Activated T-cell treated with anti-CD3 and anti-CD28 coated beads, Interleukin-2, amount 50 U/mL, for 4 hours (primary cell): ENCODE data around the gene FIGNL1. TPM values are rescaled to one million over a fixed set of nuclear protein-coding genes. Genes with fewer than 3 reads are reported as not detected.

Source experiments
- ATAC-seq, 2 donors: fragments of 200-7000 bp; cut with Tn5 transposase; one replicate each; pipeline ENCODE4 v1.10.0; 2021
- DNase-seq: peaks from one replicate; pipeline ENCODE4 v3.0.0-alpha.2; 2020
- H3K27me3 Mint-ChIP-seq: one replicate; pipeline ENCODE4 v1.8.0; 2021; ENCODE audit warnings: low read depth, mixed read lengths
- H3K36me3 Mint-ChIP-seq: one replicate; pipeline ENCODE4 v1.8.0; 2022; ENCODE audit warnings: mixed read lengths; ENCODE audit not compliant: insufficient read depth
- H3K4me1 Mint-ChIP-seq: one replicate; pipeline ENCODE4 v1.8.0; 2021; ENCODE audit warnings: low read depth, mixed read lengths
- H3K4me3 Mint-ChIP-seq: one replicate; pipeline ENCODE4 v1.8.0; 2021; ENCODE audit warnings: mild to moderate bottlenecking, moderate library complexity, mixed read lengths
- H3K9me3 Mint-ChIP-seq: one replicate; pipeline ENCODE4 v1.8.0; 2021; ENCODE audit warnings: mixed read lengths
- total RNA-seq, 3 donors: library from RNA; stranded (reverse); gene quantifications; one replicate each; pipeline ENCODE4 v1.2.1, GENCODE V29; 2021

The FIGNL1 gene
- total RNA-seq, 3 donors from 2014 or later = 27.9 to 40.7 (median 35.1) TPM

GRCh38 chr7:50426280-50427045, 23.7 kb downstream of the FIGNL1 start:
- Mint-ChIP-seq H3K27me3 (no peaks in the 10 kb centered on the region), H3K36me3 (no peaks in the 10 kb centered on the region), H3K4me1 (no peaks in the 10 kb centered on the region), H3K9me3 (no peaks in the 10 kb centered on the region), H3K4me3 (no peak overlapping the region)
- no peak for DNase-seq
- ATAC-seq = no peak

GRCh38 chr7:50425318-50425717, 24.8 kb downstream of the FIGNL1 start:
- Mint-ChIP-seq H3K4me3 (no peak overlapping the region), H3K36me3 (no peaks in the 10 kb centered on the region), H3K27me3 (no peaks in the 10 kb centered on the region), H3K9me3 (no peaks in the 10 kb centered on the region), H3K4me1 (no peaks in the 10 kb centered on the region)
- DNase-seq (no peak), ATAC-seq (no peak)

GRCh38 chr7:50423860-50424259, 26.3 kb downstream of the FIGNL1 start:
- no peaks in the 10 kb centered on the region for H3K4me1 Mint-ChIP-seq
- H3K4me3 Mint-ChIP-seq = no peak overlapping the region
- H3K9me3 Mint-ChIP-seq = no peaks in the 10 kb centered on the region
- DNase-seq (no peak), ATAC-seq (no peak)
- H3K27me3 Mint-ChIP-seq = no peaks in the 10 kb centered on the region
- H3K36me3 Mint-ChIP-seq = no peaks in the 10 kb centered on the region

GRCh38 chr7:50422858-50423257, 27.3 kb downstream of the FIGNL1 start:
- H3K4me1 Mint-ChIP-seq = peaks cover 4% of the 10 kb centered on the region
- no peak overlapping the region for H3K4me3 Mint-ChIP-seq
- no peaks in the 10 kb centered on the region for H3K27me3 Mint-ChIP-seq
- no peaks in the 10 kb centered on the region for H3K36me3 Mint-ChIP-seq
- no peak for ATAC-seq
- DNase-seq = no peak
- no peaks in the 10 kb centered on the region for H3K9me3 Mint-ChIP-seq

GRCh38 chr7:50421043-50421442, 29.1 kb downstream of the FIGNL1 start:
- ATAC-seq = no peak
- DNase-seq = no peak

GRCh38 chr7:50418526-50419290, 31.4 kb downstream of the FIGNL1 start:
- DNase-seq (no peak), ATAC-seq (no peak)
- H3K4me3 Mint-ChIP-seq = no peak overlapping the region
- H3K27me3 Mint-ChIP-seq = no peaks in the 10 kb centered on the region
- no peaks in the 10 kb centered on the region for H3K9me3 Mint-ChIP-seq
- H3K4me1 Mint-ChIP-seq = peaks cover 28% of the 10 kb centered on the region
- no peaks in the 10 kb centered on the region for H3K36me3 Mint-ChIP-seq

More at GRCh38 chr7:50421043-50421442, 29.1 kb downstream of the FIGNL1 start:
- Mint-ChIP-seq H3K4me1 (peaks cover 18% of the 10 kb centered on the region), H3K36me3 (no peaks in the 10 kb centered on the region), H3K27me3 (no peaks in the 10 kb centered on the region), H3K9me3 (no peaks in the 10 kb centered on the region), H3K4me3 (no peak overlapping the region)

GRCh38 chr7:50418086-50418515, 32.0 kb downstream of the FIGNL1 start:
- DNase-seq (peak; percentile 66), ATAC-seq (peak; percentile 92 to 96)
- Mint-ChIP-seq H3K27me3 (no peaks in the 10 kb centered on the region), H3K36me3 (no peaks in the 10 kb centered on the region), H3K9me3 (no peaks in the 10 kb centered on the region), H3K4me3 (no peak overlapping the region), H3K4me1 (peaks cover 28% of the 10 kb centered on the region)

- H3K27me3 Mint-ChIP-seq = no peaks in the 10 kb centered on the region
- H3K36me3 Mint-ChIP-seq = peaks cover 1% of the 10 kb centered on the region
- H3K9me3 Mint-ChIP-seq = no peaks in the 10 kb centered on the region
- H3K4me1 Mint-ChIP-seq = peaks cover 31% of the 10 kb centered on the region
- peak overlapping the region; percentile 42 for H3K4me3 Mint-ChIP-seq
- DNase-seq = no peak
- ATAC-seq = no peak
Observed at GRCh38 chr7:50416527-50417182, 33.5 kb downstream of the FIGNL1 start.

- H3K36me3 Mint-ChIP-seq = peaks cover 3% of the 10 kb centered on the region
- peak overlapping the region; percentile 5 for H3K4me3 Mint-ChIP-seq
- H3K9me3 Mint-ChIP-seq = no peaks in the 10 kb centered on the region
- peak in 1 of 2 donors; percentile 16 for ATAC-seq
- H3K4me1 Mint-ChIP-seq = peaks cover 37% of the 10 kb centered on the region
- no peaks in the 10 kb centered on the region for H3K27me3 Mint-ChIP-seq
- DNase-seq = no peak
Observed at GRCh38 chr7:50415844-50416364, 34.2 kb downstream of the FIGNL1 start.

GRCh38 chr7:50413561-50413960, 36.6 kb downstream of the FIGNL1 start:
- Mint-ChIP-seq H3K4me1 (peaks cover 55% of the 10 kb centered on the region), H3K4me3 (no peak overlapping the region), H3K36me3 (peaks cover 3% of the 10 kb centered on the region), H3K9me3 (no peaks in the 10 kb centered on the region), H3K27me3 (no peaks in the 10 kb centered on the region)
- ATAC-seq = no peak
- no peak for DNase-seq

GRCh38 chr7:50412973-50413372, 37.2 kb downstream of the FIGNL1 start:
- H3K4me3 Mint-ChIP-seq = no peak overlapping the region
- H3K36me3 Mint-ChIP-seq = peaks cover 3% of the 10 kb centered on the region
- H3K27me3 Mint-ChIP-seq = no peaks in the 10 kb centered on the region
- no peaks in the 10 kb centered on the region for H3K9me3 Mint-ChIP-seq
- DNase-seq (no peak), ATAC-seq (no peak)
- H3K4me1 Mint-ChIP-seq = peaks cover 56% of the 10 kb centered on the region

- Mint-ChIP-seq H3K9me3 (no peaks in the 10 kb centered on the region), H3K36me3 (peaks cover 7% of the 10 kb centered on the region), H3K4me1 (peaks cover 60% of the 10 kb centered on the region), H3K27me3 (no peaks in the 10 kb centered on the region), H3K4me3 (no peak overlapping the region)
- peak in 1 of 2 donors; percentile 12 for ATAC-seq
- no peak for DNase-seq
Observed at GRCh38 chr7:50411332-50411731, 38.8 kb downstream of the FIGNL1 start.

- Mint-ChIP-seq H3K4me1 (peaks cover 60% of the 10 kb centered on the region), H3K4me3 (no peak overlapping the region)
- ATAC-seq = peak; percentile 26 to 59
Observed at GRCh38 chr7:50409856-50410745, 40.0 kb downstream of the FIGNL1 start.

More at GRCh38 chr7:50409856-50410745, 40.0 kb downstream of the FIGNL1 start:
- Mint-ChIP-seq H3K9me3 (no peaks in the 10 kb centered on the region), H3K36me3 (peaks cover 12% of the 10 kb centered on the region), H3K27me3 (no peaks in the 10 kb centered on the region)
- DNase-seq = no peak
